Glomerular endothelial cell (primary cell): ENCODE data around the gene RSAD2. TPM values are rescaled to one million over a fixed set of nuclear protein-coding genes. Genes with fewer than 3 reads are reported as not detected.
"Not testable (repeated sequence)": the region's sequence is repeated elsewhere in the genome, so short reads cannot be mapped to it uniquely, and the experiment has no call there.

ENCODE experiments used
- DNase-seq: peaks from one replicate; pipeline ENCODE4 v3.0.0-alpha.2; 2011; ENCODE audit warnings: low read depth, low spot score; ENCODE audit errors: extremely low read depth
- total RNA-seq: library from RNA; depleted of rRNA; stranded (reverse); fragments of >200 nt; gene quantifications from 2 replicates; pipeline ENCODE4 v1.2.3, GENCODE V29; 2015

RSAD2 gene
- total RNA-seq, 1 donor from 2014 or later: 12.7 TPM

DNA sequence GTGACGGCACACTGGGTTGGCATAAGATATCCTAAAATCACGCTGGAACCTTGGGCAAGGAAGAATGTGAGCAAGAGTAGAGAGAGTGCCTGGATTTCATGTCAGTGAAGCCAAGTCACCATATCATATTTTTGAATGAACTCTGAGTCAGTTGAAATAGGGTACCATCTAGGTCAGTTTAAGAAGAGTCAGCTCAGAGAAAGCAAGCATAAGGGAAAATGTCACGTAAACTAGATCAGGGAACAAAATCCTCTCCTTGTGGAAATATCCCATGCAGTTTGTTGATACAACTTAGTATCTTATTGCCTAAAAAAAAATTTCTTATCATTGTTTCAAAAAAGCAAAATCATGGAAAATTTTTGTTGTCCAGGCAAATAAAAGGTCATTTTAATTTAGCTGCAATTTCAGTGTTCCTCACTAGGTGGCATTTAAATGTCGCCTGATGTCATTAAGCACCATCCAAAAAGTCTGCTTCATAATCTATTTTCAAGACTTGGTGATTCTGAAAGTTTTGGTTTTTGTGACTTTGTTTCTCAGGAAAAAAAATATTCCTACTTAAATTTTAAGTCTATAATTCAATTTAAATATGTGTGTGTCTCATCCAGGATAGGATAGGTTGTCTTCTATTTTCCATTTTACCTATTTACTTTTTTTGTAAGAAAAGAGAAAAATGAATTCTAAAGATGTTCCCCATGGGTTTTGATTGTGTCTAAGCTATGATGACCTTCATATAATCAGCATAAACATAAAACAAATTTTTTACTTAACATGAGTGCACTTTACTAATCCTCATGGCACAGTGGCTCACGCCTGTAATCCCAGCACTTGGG lies 19.6 kb downstream of the RSAD2 start:
- DNase-seq: no peak

DNA sequence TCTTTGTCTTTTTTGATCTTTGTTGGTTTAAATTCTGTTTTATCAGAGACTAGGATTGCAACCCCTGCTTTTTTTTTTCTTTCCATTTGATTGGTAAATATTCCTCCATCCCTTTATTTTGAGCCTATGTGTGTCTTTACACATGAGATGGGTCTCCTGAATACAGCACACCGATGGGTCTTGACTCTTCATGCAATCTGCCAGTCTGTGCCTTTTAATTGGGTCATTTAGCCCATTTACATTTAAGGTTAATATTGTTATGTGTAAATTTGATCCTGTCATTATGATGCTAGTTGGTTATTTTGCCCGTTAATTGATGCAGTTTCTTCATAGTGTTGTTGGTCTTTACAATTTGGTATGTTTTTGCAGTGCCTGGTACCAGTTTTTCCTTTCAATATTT lies 25.0 kb downstream of the RSAD2 start:
- not testable (repeated sequence) for DNase-seq

DNA sequence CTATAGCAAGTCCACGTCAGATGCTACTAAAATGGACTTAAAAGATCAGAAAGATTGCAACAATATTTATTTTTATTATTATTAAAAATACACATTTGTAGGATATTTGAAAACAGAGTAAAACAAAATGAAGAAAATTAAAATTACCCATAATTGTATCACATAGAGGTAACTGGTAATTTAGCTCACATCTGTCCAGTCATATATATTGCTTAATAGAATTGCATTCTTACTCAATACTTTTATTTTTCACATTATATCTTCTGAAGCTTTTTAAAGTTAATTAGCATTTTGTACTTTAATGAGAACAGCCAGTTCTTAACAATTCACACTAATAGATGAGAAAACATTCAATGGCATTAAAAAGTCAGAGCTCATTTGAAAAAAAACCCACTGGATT lies 28.1 kb downstream of the RSAD2 start:
- DNase-seq: no peak

DNA sequence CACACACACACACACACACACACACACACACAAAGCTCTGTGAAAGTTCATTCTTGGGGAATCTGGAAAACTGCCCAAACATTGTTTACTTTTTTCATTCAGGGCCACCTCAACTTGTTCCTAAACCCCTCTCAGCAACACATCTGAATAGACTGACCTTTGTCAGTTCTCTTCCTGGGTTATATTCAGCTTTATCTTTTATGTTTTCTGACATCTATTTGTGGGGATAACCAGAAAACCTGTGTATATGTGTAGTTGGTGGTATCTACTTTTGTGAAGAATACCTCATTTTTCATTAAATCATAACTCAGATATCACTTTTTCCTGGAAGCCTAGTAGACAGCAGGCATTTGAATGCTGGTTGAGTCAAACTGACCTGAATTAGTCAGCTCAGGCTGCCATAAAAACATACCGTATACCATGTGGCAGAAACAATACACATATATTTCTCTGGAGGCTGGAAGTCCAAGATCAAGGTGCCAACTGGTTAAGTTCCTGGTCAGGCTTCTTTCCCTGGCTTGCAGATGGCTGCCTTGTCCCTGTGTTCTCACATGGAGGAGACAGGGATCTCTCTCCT lies 28.7 kb downstream of the RSAD2 start:
- no peak for DNase-seq

DNA sequence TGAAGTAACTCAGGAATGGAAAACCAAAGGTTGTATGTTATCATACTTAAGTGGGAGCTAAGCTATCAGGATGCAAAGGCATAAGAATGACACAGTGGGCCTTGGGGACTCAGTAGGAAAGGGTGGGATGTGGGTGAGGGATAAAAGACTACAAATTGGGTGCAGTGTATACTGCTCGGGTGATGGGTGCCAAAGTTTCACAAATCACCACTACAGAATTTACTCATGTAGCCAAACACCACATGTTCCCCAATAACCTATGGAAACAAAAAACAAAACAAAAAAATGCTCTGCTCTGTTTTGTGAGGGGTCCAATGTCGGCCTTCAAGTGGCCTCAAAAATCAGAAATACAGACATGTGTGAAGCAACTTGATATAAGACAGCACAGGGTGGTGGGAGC lies 30.7 kb downstream of the RSAD2 start:
- no peak for DNase-seq

DNA sequence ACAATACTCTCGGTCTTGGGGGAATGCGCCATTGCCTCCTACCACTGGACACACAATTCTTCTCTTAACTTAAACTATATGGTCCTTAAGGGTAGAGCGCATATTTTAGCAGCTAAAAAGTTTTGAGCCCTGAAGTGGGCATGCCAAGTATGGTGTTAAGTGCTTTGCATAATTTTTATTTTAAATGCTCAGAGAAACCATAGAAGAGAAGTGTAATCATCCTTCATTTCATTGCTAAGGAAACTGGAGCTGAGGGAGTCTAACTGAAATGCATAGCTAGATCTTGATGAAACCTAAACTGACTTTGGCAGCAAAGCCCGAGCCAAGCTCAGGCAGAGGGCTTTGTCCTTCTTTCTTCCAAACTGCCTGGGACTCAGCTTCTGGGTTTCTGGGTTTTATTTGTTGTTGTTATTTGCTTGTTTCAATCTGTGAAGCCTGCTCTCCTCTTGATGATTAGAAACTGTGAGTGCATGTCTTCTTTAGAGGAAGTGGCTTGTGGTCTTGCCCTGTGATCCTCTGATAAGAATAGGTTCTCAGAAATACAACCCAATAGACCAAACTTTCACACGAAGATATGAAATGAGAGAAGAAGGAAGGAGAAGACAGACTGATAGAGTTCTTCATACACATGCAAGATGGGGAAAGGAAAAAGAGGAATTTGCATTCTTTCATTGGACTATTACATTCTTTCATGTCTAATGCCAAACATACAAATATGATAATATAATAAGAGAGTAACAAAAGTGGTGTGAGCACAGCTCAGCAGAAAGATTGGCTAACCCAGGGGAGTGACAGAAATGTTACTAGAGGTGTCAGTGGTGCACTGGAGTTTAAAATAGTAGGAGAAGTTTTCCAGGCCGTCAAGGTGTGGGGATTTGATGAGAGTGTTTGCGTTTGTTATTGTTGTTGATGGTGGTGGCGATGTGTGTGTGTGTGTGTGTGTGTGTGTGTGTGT lies 32.1 kb downstream of the RSAD2 start:
- no peak for DNase-seq

DNA sequence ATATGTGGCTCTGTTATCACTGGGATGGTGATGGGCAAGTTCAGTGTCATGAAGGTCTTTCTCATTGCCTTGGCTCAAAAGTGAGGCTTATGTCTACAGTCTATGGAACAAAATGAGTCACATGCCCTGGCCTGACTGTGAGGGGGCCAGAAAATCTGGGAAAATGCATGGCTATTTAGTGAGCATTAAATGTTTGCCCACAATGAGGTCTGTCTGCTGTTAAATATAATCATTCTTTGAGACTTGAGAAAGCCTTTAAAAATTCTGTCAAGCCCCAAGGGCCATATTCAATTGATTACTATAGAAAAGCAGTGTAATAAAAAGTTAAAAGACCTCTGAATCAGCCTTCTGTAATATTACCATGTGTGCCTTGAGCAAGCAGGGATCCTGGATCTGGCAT lies 34.1 kb downstream of the RSAD2 start:
- DNase-seq: no peak

DNA sequence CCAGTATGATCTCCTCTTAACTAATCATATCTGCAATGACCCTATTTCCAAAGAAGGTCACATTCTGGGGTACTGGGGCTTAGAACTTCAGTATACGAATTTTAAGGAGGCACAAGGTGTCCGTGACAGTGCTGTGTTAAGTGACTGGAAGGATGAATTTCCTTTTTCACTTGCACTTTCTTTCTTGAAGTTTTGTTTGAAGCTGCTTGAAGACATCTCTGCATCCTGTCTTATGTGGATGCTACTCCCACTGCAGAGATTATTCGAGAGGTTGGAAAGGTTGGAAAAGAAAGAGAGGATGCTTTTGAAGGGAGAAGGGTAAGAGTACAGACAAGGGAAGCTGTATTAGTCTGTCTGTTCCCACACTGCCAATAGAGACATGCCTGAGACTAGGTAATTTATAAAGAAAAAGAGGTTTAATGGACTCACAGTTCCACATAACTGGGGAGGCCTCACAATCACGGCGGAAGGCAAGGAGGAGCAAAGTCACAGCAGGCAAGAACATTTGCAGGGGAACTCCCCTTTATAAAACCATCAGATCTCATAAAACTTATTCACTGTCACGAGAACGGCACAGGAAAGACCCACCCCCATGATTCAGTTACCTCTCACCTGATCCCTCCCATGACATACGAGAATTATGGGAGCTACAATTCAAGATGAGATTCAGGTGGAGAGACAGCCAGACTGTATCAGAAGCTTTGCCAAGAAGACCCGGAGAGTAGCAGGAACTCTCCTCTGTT lies 36.0 kb downstream of the RSAD2 start:
- DNase-seq: no peak

DNA sequence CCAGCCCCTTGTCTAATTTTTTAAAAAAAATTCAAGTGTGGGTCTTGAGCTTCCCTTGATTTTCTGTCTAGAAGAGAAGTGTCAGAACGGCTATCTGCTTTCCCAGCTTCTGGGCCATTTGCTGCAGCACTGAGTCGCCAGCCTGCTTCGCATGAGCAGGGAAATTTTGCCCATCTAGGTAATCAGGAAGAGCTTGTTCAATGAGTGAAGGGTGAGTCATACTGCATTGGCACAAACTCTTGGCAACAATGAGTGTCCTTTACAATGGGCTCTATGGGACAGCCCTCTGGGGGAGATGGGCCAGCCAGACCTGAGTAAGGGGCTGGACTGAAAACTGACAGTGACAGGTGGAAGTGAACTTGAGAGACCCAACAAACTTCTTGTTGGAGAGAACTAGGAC lies 37.3 kb downstream of the RSAD2 start:
- peak; percentile 50 for DNase-seq

DNA sequence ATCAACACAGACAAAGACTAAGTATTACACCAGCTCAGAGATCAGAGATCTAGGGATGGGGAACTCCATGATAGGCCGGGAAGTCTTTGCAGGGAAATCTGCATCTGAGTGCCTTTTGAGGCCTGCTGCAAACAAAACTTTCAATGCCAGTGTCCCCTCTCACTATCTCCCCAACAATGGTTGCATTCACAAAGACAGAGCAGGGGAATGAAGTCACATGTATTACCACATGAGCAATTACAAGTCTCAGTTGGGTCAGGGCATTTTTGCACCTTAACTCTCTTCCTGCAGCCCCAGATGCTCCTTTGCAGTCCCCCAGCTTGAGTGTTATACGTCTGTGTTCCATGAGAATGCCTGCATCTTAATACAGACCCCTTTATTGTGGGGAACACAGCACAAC lies 37.8 kb downstream of the RSAD2 start:
- no peak for DNase-seq

DNA sequence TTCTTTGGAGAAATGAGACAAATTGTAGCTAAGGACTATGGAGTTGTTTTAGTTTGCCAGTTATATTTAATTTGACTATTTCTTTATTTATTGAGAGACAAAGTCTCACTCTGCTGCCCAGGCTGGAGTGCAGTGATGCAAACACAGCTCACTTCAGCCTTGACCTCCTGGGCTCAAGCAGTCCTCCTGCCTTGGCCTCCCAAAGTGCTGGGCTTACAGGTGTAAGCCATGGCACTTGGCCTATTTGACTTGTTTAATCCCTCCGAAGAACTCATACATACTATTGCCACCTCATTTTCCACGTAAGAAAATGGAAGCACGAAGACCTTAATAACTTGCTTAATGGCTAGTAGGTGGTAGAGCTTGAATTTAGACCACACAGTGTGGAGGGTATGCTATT lies 38.6 kb downstream of the RSAD2 start:
- no peak for DNase-seq

DNA sequence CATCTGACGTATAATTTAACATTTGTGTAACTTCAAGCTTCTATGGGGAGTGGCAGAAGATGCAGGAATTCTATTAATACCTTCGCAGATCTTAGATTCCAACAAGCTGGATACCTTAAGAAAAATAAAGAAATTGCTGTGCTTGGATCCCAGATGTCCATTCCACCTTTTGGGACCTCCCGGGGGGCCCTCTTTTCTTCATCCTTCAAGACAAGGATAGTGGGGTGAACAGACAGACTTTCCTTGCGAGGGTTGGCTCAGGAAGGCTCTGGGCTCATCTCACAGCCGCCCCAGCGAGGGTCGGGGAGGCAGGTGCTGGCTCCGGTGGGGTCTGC lies 39.1 kb downstream of the RSAD2 start:
- DNase-seq: no peak

DNA sequence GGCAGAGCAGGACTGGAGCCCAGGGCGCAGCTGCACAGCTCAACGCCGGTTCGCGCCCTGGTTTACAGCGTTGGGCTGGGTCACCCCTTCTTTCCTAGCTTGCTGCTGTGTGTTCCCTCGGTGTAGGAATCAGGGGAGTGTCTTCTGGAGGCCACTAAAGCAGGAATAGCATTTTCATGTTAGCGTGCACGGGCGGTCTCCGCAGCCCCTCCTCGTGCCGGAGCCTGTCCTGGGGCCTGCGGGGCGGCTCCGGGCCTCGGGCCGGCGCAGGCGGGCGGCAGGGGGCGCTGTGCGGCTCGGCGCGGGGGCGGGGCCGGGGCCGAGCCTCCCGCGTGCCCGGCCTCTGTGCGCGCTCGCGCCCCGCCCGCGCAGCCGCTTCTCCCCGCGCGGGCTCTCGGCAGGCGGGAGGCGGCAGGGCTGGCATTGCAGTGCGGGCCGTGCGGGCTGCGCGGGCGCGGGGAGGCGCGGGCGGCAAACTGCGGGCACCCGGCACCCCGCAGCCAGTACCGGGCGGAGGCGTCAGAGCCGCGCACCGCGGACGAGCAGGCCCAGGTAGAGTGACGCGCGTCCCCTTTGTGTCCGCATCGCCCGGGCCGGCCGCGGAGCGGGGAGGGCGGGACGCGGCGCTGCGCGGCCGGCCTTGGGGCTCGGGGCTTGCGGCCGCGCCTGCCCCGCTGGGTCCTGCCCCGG lies 39.6 kb downstream of the RSAD2 start, which contains the start of gene RNF144A:
Gene RNF144A, plus strand, starts transcription at position 342 of the 690 bp plus-strand sequence. CDS start 79,515 bp downstream, outside the sequence.
- no peak for DNase-seq

DNA sequence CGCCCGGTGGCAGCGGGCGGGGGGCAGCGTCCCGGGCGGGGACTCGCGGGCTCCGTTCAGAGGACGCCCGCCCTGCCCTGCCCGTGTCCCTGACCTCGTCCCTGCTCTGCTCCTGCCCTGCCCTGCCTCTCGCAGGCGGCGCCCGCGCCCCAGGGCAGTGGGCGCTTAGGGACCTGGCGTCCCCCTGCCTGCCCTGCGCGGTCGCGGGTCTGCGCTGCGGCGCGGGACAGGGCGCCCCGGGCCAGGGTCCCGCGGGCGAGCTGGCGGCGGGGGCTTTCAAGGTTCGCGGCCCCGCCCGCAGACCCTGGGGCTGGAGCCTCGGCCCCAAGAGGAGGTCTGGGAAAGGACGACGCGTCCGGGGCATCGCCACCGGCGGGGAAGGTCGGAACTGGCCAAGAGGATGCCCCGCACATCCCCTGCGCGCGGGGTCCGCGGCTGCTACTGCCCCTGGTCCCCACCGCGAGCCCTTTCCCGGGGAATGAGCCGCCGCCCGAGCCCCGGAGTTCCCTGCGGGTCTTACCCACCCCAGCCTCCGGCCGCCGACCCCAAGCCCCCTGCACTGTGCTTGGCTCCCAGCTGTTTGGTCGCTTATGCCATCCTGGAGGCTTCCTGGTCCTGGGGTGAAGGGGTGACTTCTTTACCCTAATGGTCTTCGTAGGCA lies 40.3 kb downstream of the RSAD2 start:
- no peak for DNase-seq

DNA sequence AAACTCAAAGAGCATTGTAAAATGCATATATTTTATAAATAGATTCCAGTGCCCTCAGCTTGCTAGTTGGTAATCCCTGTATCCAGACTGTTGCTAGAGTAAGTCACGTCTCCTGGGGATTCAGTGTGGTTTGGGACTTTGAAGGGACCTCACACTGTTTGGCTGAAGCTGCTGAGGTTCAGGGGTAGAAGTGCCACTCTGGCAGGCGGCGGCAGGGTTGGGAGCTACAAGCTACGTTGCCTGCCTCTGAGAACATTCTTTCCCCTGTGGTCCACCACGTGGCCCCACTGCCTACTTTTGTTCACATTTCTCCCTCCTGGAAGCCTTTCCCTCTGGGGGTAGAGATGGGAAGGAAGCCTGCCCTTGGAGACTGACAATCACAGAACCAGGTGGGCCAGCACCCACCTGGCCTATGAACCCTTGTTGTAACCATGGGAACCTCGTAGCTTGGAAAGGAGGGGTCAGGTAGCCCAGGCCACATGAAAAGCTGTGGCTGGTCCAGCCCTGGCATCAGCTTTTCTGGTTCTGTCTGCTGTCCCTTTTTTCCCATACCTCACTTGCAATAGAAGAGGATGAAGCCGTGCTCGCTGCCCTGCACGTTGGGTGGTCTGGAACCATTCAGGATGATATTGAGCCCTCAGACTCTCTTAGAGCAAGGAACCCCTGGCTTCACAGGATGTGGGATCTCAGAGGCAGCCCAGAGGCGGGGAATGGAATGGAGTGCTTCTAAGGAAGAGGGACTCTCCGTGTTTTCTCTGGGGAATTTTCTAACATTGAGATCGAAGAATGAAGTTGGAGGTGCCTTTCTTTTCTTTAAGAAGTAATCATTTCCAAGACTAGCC lies 42.5 kb downstream of the RSAD2 start:
- DNase-seq: no peak

DNA sequence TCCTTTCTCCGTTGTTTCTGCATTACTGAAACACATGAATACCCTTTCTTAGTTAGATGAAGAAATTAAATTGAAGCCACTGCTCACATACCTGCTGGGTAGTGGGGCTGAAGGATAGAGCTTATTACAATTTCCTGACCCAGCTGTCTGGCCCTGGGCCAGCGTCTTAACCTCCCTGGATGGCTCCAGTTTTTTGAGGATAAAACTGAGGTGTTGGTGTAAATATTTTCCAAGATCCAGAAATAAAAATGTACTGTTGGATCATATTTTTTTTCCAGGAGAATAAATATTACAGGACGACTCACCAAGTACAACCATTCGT lies 43.1 kb downstream of the RSAD2 start:
- no peak for DNase-seq

DNA sequence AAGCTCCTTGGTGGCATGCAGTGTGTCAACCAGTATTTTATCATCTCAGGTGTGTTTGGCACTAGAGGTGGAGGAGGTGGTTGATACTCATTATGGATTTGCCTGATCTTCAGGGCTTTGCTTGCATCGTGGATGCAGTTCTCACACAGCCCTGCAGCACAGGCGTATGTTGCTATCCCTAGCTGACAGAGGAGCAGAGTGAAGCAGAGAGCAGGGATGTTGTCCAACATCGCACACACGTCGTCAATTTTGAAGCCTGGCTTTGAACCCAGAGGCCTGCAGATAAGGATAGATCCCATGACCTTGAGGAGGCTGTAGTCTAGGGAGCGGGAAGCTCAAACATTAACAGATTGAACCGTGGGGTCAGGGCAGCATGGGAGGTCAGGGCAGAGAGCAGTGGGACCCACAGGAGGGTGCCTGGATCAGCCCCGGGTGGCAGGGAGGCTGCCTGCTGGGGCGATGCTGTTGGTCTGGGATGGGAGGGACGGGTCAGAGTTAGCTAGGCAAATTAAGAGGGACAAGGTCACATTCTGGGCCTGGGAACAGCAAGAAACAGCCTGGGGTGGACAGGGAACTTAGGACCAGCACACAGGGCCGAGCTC lies 43.8 kb downstream of the RSAD2 start:
- no peak for DNase-seq

DNA sequence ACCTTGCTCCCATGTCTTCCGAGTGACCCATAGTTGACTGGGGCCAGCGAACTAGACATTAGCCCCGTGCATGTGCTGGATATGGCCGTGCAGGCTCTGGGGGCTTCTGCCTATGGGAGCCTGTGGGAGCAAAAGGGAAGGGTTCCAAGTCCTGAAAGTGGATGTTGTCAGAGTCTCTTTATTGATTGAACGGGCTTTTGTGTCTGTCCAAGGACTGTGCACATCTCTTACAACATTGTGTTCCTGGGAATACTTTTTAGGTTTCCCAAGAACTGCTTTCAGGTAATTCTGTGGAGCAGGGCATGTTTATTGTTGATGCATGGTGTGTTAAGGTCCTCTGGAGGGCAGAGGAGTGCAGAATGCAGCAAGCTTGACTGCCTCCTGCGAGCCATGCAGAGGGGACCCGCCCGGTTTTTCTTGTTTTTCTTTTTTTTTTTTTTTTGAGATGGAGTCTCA lies 44.7 kb downstream of the RSAD2 start:
- DNase-seq: no peak
